HEK293 (cell line): ENCODE results near the gene SAMD14.

Experiments used
- CTCF ChIA-PET: fragments of 350-600 bp; formaldehyde crosslinking; extraction: SDS; loops from one replicate; lab custom pipeline; 2021; ENCODE audit warnings: antibody characterized with exemption; lab: Yijun Ruan, JAX
- POLR2A ChIA-PET: fragments of 300-600 bp; formaldehyde crosslinking; extraction: SDS; loops from one replicate; lab custom pipeline; 2020; ENCODE audit warnings: antibody characterized with exemption, inconsistent platforms; lab: Yijun Ruan, JAX
- H3K27ac ChIP-seq: fragments of 200-500 bp; sonication (Bioruptor generic); 2 replicates; pipeline ENCODE4 v1.5.1; 2014; ENCODE audit warnings: low read depth, low read length, control low read depth, inconsistent platforms; ENCODE audit errors: extremely low read depth
- H3K36me3 ChIP-seq, 2 experiments: fragments of 200-500 bp in 1 of 2; sonication (Bioruptor generic) in 1 of 2; 1 replicate in 1 of 2; 2 replicates in 1 of 2; pipeline ENCODE4 v1.5.1; 2014 to 2017; ENCODE audit warnings: inconsistent platforms in 2 of 2, low read length in 2 of 2; ENCODE audit not compliant: control insufficient read depth in 2 of 2, insufficient read depth in 1 of 2
- H3K4me1 ChIP-seq: fragments of 200-500 bp; sonication (Bioruptor generic); 2 replicates; pipeline ENCODE4 v1.5.1; 2014; ENCODE audit warnings: mild to moderate bottlenecking, low read length, inconsistent platforms; ENCODE audit not compliant: control insufficient read depth, insufficient read depth
- H3K4me3 ChIP-seq: 2 replicates; pipeline ENCODE4 v1.5.1; 2011; ENCODE audit warnings: low read depth, mild to moderate bottlenecking, control low read depth, low read length, moderate library complexity
- H3K9me3 ChIP-seq: fragments of 200-500 bp; sonication (Bioruptor generic); 2 replicates; pipeline ENCODE4 v1.5.1; 2014; ENCODE audit warnings: low read depth, low read length, inconsistent platforms; ENCODE audit not compliant: control insufficient read depth, insufficient read depth
- EGR2 ChIP-seq: fragments of 450-650 bp; formaldehyde crosslinking; IDR thresholded peaks from 2 replicates; pipeline ENCODE4 v1.5.1; 2016; ENCODE audit warnings: low read depth, missing biosample characterization, missing genetic modification characterization
- GLIS2 ChIP-seq: fragments of 450-650 bp; formaldehyde crosslinking; IDR thresholded peaks from 2 replicates; pipeline ENCODE4 v1.5.1; 2016; ENCODE audit warnings: missing biosample characterization, missing genetic modification characterization
- KLF16 ChIP-seq: fragments of 450-650 bp; formaldehyde crosslinking; IDR thresholded peaks from 2 replicates; pipeline ENCODE4 v1.5.1; 2017; ENCODE audit warnings: missing biosample characterization, missing genetic modification characterization
- PATZ1 ChIP-seq: fragments of 450-650 bp; formaldehyde crosslinking; IDR thresholded peaks from 2 replicates; pipeline ENCODE4 v1.5.1; 2016; ENCODE audit warnings: missing biosample characterization, missing genetic modification characterization
- SALL2 ChIP-seq: fragments of 450-650 bp; formaldehyde crosslinking; IDR thresholded peaks from 2 replicates; pipeline ENCODE4 v1.5.0; 2017; ENCODE audit warnings: missing biosample characterization, mild to moderate bottlenecking, missing genetic modification characterization, borderline replicate concordance
- YY1 ChIP-seq: fragments of 450-650 bp; formaldehyde crosslinking; IDR thresholded peaks from 2 replicates; pipeline ENCODE4 v1.5.1; 2018; ENCODE audit warnings: missing biosample characterization, missing genetic modification characterization
- ZBTB17 ChIP-seq: fragments of 450-650 bp; formaldehyde crosslinking; IDR thresholded peaks from 2 replicates; pipeline ENCODE4 v1.5.1; 2016; ENCODE audit warnings: missing biosample characterization, missing genetic modification characterization
- ZEB2 ChIP-seq: fragments of 450-650 bp; formaldehyde crosslinking; IDR thresholded peaks from 2 replicates; pipeline ENCODE4 v1.5.1; 2016; ENCODE audit warnings: missing biosample characterization, missing genetic modification characterization
- ZFHX2 ChIP-seq: fragments of 450-650 bp; formaldehyde crosslinking; conservative IDR thresholded peaks from 2 replicates; pipeline ENCODE4 v1.5.1; 2016; ENCODE audit warnings: missing biosample characterization, missing genetic modification characterization
- ZFP69B ChIP-seq: fragments of 450-650 bp; formaldehyde crosslinking; IDR thresholded peaks from 2 replicates; pipeline ENCODE4 v1.5.1; 2016; ENCODE audit warnings: missing biosample characterization, missing genetic modification characterization
- ZNF121 ChIP-seq: fragments of 450-650 bp; formaldehyde crosslinking; IDR thresholded peaks from 2 replicates; pipeline ENCODE4 v1.5.1; 2016; ENCODE audit warnings: missing biosample characterization, missing genetic modification characterization
- ZNF184 ChIP-seq: fragments of 450-650 bp; IDR thresholded peaks from 2 replicates; pipeline ENCODE4 v1.5.1; 2018; ENCODE audit warnings: missing biosample characterization, mild to moderate bottlenecking, missing genetic modification characterization
- ZNF558 ChIP-seq: fragments of 450-650 bp; formaldehyde crosslinking; IDR thresholded peaks from 2 replicates; pipeline ENCODE4 v1.5.1; 2016; ENCODE audit warnings: missing biosample characterization, missing genetic modification characterization
- ZNF610 ChIP-seq: fragments of 450-650 bp; formaldehyde crosslinking; IDR thresholded peaks from 2 replicates; pipeline ENCODE4 v1.5.1; 2016; ENCODE audit warnings: missing biosample characterization, missing genetic modification characterization, borderline replicate concordance
- ZNF626 ChIP-seq: fragments of 450-650 bp; sonication (Bioruptor Pico); formaldehyde crosslinking; IDR thresholded peaks from 2 replicates; pipeline ENCODE4 v1.5.1; 2018; ENCODE audit warnings: missing biosample characterization, missing genetic modification characterization, inconsistent platforms
- ZNF660 ChIP-seq: fragments of 450-650 bp; IDR thresholded peaks from 2 replicates; pipeline ENCODE4 v1.5.1; 2018; ENCODE audit warnings: missing biosample characterization, mild to moderate bottlenecking, missing genetic modification characterization
- ZNF701 ChIP-seq: fragments of 450-650 bp; formaldehyde crosslinking; IDR thresholded peaks from 2 replicates; pipeline ENCODE4 v1.5.1; 2016; ENCODE audit warnings: missing biosample characterization, missing genetic modification characterization
- ZNF76 ChIP-seq: fragments of 450-650 bp; formaldehyde crosslinking; IDR thresholded peaks from 2 replicates; pipeline ENCODE4; 2016; ENCODE audit warnings: low read depth, missing biosample characterization, missing genetic modification characterization, borderline replicate concordance
- ZNF776 ChIP-seq: fragments of 450-650 bp; formaldehyde crosslinking; IDR thresholded peaks from 2 replicates; pipeline ENCODE4 v1.5.0; 2017; ENCODE audit warnings: missing biosample characterization, missing genetic modification characterization, borderline replicate concordance
- ZSCAN30 ChIP-seq: fragments of 450-650 bp; IDR thresholded peaks from 2 replicates; pipeline ENCODE4 v1.5.1; 2018; ENCODE audit warnings: missing biosample characterization, mild to moderate bottlenecking, missing genetic modification characterization, moderate library complexity
- ZXDB ChIP-seq: fragments of 450-650 bp; formaldehyde crosslinking; IDR thresholded peaks from 2 replicates; pipeline ENCODE4 v1.5.1; 2016; ENCODE audit warnings: missing biosample characterization, missing genetic modification characterization
- TF ChIP-seq, protein P1 (sequence below): fragments of 450-650 bp; formaldehyde crosslinking; IDR thresholded peaks from 2 replicates; pipeline ENCODE4 v1.5.1; 2016; ENCODE audit warnings: missing biosample characterization, missing genetic modification characterization
- TF ChIP-seq, protein P2 (sequence below): fragments of 450-650 bp; formaldehyde crosslinking; IDR thresholded peaks from 2 replicates; pipeline ENCODE4 v1.5.1; 2016; ENCODE audit warnings: missing biosample characterization, missing genetic modification characterization, low read depth

SAMD14 gene

DNA sequence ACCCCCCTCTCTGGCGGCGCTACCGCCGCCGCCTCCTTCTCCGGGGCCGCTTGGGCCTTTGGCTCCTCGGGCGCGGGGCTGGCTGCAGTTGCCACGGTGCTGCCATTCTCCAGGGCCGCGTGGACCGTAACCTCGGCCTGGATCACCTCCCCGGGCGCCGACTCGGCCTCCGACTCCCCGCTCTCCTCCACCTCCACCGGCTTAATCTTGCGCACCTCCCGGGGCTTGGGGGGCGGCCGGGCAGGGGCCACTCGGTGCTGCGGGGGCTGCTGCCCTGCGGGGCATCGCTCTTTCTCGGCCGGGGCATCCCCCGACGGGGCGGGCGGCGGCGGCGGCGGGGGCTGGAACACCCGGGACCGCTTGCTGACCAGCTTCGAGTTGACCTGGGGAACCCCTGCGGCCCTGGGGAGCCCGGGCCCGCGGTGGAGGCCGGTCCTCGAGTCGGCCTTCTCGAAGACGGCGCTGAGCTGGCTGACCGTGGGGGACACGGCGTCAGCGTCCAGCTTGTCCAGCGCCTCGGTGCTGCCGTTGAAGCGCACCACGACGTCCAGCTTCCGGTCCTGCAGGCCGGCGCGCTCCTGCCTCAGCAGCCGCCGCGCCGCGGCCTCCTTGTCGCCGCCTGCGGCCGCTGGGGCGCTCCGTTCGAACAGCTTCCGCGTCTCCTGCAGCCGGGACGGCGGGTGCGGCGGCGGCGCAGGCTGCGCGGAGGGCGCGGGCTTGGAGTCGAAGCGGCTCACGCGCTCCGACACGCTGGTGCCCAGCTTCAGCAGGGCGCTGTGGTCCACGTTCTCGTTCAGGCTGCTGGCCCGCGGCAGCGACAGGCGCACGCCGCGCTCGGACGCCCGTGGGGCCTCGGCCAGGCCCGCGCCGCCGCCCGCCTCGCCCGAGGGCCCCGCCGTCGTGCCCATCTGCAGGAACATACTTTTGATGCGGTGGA lies 19.7 kb upstream of the SAMD14 start (continued):
- TF ChIP-seq, protein P1, sequence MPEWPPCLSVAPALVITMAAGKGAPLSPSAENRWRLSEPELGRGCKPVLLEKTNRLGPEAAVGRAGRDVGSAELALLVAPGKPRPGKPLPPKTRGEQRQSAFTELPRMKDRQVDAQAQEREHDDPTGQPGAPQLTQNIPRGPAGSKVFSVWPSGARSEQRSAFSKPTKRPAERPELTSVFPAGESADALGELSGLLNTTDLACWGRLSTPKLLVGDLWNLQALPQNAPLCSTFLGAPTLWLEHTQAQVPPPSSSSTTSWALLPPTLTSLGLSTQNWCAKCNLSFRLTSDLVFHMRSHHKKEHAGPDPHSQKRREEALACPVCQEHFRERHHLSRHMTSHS (tag by site-specific recombination), result no peak
- TF ChIP-seq ZNF626 (tag by site-specific recombination) (no peak), ZFP69B (tag by site-specific recombination) (no peak), ZSCAN30 (peak; percentile 62; the same call in 1 of the 2 replicates), ZBTB17 (no peak), YY1 (tag by site-specific recombination) (no peak), ZNF184 (tag by site-specific recombination) (no peak), ZNF558 (tag by site-specific recombination) (no peak), ZNF660 (tag by site-specific recombination) (peak; percentile 56; the same call in 1 of the 2 replicates), ZNF701 (no peak), ZEB2 (no peak), GLIS2 (tag by site-specific recombination) (peak; percentile 60), ZNF776 (tag by site-specific recombination) (no peak)

- ChIA-PET POLR2A (interaction anchor here (1.4 to 1.7 kb wide), 2 partner anchors 10 to 13 kb away, joined by 9 to 10 read pairs; no protein-coding TSS in a partner anchor), CTCF (interaction anchor here (0.6 to 7.4 kb wide), 6 partner anchors 7 to 679 kb away, joined by 5 to 105 read pairs (median 24); partner anchors contain the start of gene PDK2)
- H3K9me3 ChIP-seq, result no peaks in the 10 kb centered on the region
- H3K4me3 ChIP-seq, result peak overlapping the region; percentile 77
- H3K36me3 ChIP-seq, result peaks cover 5 to 37% of the 10 kb centered on the region in 2 experiments; a peak in 2 of 3 replicates
- H3K4me1 ChIP-seq, result peaks cover 15% of the 10 kb centered on the region
- TF ChIP-seq ZFHX2 (peak; percentile 53; the same call in 1 of the 2 replicates), ZNF121 (tag by site-specific recombination) (no peak), PATZ1 (0 out of 2 replicates have a peak, but pooled peaks have one; percentile 6), SALL2 (no peak), ZXDB (peak; percentile 54; the same call in 1 of the 2 replicates), EGR2 (tag by site-specific recombination) (peak; percentile 52; the same call in 1 of the 2 replicates), ZNF610 (no peak), ZNF76 (tag by site-specific recombination) (no peak), KLF16 (tag by site-specific recombination) (peak; percentile 12; the same call in 1 of the 2 replicates)
- TF ChIP-seq, protein P2, sequence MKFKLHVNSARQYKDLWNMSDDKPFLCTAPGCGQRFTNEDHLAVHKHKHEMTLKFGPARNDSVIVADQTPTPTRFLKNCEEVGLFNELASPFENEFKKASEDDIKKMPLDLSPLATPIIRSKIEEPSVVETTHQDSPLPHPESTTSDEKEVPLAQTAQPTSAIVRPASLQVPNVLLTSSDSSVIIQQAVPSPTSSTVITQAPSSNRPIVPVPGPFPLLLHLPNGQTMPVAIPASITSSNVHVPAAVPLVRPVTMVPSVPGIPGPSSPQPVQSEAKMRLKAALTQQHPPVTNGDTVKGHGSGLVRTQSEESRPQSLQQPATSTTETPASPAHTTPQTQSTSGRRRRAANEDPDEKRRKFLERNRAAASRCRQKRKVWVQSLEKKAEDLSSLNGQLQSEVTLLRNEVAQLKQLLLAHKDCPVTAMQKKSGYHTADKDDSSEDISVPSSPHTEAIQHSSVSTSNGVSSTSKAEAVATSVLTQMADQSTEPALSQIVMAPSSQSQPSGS (tag by site-specific recombination), result no peak
- H3K27ac ChIP-seq, result peak overlapping the region; percentile 93
Measured at GRCh38 chr17:50149091-50149416, 19.1 kb upstream of the SAMD14 start.
